Measurements from ENCODE around the gene OR3A3.

Gene OR3A3

DNA sequence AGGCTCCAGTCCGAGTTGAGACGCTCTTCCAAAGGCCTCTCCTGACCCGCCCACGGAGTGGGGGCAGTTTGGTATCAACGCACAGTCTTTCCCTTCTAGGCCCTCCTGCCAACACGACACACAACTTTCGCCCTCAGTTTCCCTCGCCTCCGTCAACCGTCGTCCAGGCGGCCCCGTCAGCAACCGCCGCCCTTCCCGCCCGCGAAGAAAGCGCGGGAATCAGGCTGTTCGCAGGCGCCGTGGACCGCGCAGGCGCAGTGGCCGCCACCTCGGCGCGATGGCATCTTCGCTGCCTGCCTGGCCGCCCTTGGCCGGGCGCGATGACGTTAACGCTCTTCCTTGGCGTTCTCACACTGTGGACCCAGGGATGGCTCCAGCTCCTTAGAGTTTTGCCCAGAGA lies 60.4 kb downstream of the OR3A3 start, which contains the start of gene SPATA22:
Gene SPATA22, minus strand, starts transcription at position 221 of the 400 bp plus-strand sequence. CDS start 2,494 bp downstream, outside the sequence.
- DNase-seq (ENCODE audit: extremely low spot score), result no peak
- POLR2A ChIA-PET, result no interaction called here
- CTCF ChIA-PET, result no interaction called here
- TF ChIP-seq, protein P1, sequence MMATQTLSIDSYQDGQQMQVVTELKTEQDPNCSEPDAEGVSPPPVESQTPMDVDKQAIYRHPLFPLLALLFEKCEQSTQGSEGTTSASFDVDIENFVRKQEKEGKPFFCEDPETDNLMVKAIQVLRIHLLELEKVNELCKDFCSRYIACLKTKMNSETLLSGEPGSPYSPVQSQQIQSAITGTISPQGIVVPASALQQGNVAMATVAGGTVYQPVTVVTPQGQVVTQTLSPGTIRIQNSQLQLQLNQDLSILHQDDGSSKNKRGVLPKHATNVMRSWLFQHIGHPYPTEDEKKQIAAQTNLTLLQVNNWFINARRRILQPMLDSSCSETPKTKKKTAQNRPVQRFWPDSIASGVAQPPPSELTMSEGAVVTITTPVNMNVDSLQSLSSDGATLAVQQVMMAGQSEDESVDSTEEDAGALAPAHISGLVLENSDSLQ (IDR thresholded peaks at IDR 0.05), result no peak
- TF ChIP-seq CTBP1 (IDR thresholded peaks at IDR 0.05; ENCODE audit: borderline replicate concordance) (no peak), FOXA1 (IDR thresholded peaks at IDR 0.05) (no peak), L3MBTL2 (conservative IDR thresholded peaks at IDR 0.05) (no peak), SUZ12 (IDR thresholded peaks at IDR 0.05) (no peak), ELF4 (IDR thresholded peaks at IDR 0.05) (no peak), FOXM1 (IDR thresholded peaks at IDR 0.05; ENCODE audit: borderline replicate concordance) (no peak), FOXK2 (IDR thresholded peaks at IDR 0.05) (no peak), BHLHE40 (IDR thresholded peaks at IDR 0.05; ENCODE audit: borderline replicate concordance) (no peak), SP1 (IDR thresholded peaks at IDR 0.05) (no peak), LEF1 (IDR thresholded peaks at IDR 0.05; ENCODE audit: borderline replicate concordance) (no peak), HDGF (IDR thresholded peaks at IDR 0.05; ENCODE audit: borderline replicate concordance) (no peak), ARNT (IDR thresholded peaks at IDR 0.05) (no peak), ZNF384 (IDR thresholded peaks at IDR 0.05) (no peak), NFRKB (IDR thresholded peaks at IDR 0.05) (no peak), TARDBP (IDR thresholded peaks at IDR 0.05) (no peak)

DNA sequence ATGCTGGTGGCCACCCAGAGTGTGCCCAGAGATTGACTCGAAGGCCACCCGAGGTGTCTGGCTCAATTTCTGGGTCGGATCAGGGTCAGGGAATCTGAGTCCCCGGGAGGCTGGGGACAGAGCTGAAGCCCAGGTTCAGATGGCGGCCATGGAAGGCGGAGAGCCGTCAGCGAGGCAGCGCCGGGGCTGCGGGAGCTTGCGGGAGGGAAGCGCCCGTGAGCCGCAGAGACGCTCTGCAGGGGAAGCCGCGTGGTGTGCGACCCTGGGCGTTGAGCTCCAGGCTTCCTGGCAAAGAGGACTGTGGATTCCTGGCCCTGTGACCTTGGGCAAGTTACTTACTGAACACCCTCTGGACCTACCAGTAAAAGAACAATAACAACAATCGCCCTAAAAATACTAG lies 61.0 kb downstream of the OR3A3 start:
- no peak for TF ChIP-seq ARNT (IDR thresholded peaks at IDR 0.05)
- TF ChIP-seq SUZ12 (IDR thresholded peaks at IDR 0.05), result no peak
- no peak for TF ChIP-seq SP1 (IDR thresholded peaks at IDR 0.05)
- TF ChIP-seq LEF1 (IDR thresholded peaks at IDR 0.05; ENCODE audit: borderline replicate concordance), result no peak
- TF ChIP-seq FOXK2 (IDR thresholded peaks at IDR 0.05), result no peak
- no peak for DNase-seq (ENCODE audit: extremely low spot score)
- POLR2A ChIA-PET, result no interaction called here
- CTCF ChIA-PET, result no interaction called here
